HG03354 (cell line): ENCODE results near the gene UBE2F.
"Not testable (repeated sequence)": the region's sequence is repeated elsewhere in the genome, so short reads cannot be mapped to it uniquely, and the experiment has no call there.

Experiments used
- ATAC-seq: cut with Tn5 transposase; IDR thresholded peaks from one replicate; pipeline ENCODE4 v1.9.1; 2021; ENCODE audit warnings: mild to moderate bottlenecking; ENCODE audit not compliant: unreplicated experiment, poor library complexity, severe bottlenecking

UBE2F gene

DNA sequence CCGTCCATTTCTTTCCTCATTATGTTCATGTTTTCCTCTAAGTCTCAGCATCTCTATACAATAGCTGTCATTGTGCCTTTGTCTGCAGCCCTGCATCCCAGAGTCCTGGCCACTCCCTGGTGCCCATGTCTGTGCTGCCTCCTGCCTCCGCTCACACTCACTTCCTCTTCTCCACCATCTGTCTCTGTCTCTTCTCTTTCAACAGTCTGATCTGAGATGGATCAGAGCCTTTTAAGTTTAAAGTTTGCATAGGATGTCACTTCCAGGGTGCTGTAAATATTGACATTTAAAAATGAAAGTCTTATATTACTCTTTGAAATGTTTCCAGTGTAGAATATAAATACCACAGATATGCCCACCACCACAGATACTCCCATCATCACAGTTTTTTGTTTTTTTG, 42.7 kb downstream of the UBE2F start:
- no peak for ATAC-seq

DNA sequence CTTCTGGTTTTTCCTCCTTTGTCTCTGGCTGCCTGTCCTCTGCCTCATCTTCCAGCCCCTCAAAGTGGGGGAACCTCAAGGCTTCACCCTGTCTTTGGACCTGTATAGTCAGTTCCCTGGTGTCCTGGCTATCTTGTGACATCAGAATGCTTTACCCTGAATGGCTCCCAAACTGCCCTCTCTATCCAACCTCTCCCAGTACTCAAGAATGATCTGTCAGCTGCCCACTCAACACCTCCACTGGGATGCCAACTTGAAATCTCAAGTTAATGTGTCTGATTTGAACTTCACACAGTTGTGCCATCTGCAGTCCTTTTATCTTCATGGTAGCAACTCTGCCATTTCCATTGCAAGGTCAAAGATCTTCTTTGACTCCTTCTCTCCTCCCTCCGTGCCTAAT, 43.8 kb downstream of the UBE2F start:
- no peak for ATAC-seq

DNA sequence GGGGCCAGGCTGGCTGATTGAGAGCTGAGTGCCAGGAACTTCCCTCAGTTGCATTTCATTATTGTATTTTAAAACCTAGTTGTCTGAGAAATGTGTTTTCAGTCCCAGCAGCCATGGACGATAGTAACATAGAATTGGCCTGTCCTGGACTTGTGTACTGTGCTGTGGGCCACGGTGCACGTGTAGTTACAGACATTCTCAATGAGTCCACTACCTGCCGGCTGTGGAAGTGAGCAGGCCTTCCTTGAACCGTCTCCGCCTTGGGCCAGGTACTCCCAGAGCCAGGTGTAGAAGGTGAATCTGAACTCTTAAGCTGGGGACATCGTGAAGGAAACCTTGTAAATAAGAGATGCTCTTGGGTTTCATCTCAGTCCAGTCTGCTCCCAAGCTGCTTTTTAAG, 47.0 kb downstream of the UBE2F start:
- no peak for ATAC-seq

DNA sequence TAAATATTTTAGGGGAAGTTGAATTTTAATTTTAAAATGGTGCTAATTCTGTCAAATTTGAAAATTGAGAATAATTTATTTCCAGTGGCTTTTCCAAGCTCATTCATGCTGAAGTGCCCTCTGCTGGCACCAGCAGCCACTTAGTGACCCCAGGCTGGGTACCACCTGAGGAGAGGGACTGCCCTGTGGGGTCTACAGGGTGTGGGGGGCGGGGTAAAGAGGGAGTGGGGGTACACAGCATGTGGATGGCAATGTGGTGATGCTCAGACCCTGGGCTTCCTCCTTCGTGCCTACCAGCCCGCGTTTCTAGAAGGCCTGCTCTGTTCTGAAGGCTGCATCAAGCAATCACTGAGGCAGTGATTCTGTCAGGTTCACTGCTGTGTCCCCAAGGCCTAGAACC, 48.9 kb downstream of the UBE2F start:
- no peak for ATAC-seq

DNA sequence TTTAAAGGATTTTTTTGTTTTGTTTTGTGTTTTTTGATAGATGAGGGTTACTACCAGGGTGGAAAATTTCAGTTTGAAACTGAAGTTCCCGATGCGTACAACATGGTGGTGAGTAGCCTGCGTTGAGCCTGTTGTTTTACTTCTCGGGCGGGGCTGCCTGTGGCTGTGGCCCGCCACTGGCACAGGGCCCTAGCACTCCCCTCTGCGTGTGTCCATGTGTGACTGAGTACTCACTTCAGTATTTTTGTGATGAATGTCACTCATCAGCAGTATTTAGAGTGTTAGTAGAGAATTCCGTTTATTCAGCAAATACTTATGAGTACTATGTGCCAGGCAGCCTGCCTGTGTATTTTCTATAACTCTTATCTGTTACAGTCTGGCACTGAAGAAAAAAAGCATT, 49.7 kb downstream of the UBE2F start:
- no peak for ATAC-seq

DNA sequence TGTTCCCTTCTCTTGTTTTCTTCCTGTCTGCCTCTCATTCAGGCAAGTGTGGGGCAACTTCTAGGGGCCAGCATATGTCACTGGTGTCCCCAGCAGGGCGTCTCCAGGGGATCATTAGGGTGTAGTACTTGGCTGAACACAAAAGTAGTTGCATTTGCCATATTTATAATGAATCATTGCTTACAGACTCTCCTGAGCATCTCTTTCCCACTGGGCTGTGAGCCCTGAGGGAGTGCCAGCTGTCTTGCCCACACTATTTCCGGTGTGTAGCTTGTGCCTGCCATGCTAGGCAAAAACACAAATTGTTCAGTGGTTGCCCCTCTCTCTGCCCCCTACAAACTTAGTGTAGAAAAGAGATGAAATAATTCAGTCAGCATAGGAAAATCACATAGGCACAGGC, 53.1 kb downstream of the UBE2F start:
- no peak for ATAC-seq

DNA sequence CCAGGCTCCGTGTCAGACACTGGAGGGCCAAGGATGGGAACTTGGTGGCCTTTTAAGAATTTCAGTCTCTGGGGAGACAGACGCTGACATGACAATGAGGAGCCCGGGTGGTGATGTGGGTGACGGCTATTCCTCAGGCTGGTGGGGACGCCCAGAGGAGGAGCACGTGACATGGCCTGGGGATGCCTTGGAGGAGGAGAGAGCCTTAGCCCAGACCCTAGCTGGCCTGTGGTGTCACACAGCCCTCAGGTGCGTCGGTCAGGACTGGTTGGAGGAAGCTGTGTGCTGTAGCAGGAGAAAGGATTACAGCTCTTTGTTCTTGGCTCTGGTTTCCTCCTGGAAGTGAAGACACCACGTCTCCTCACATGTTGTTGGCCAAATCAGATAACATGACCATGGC, 54.0 kb downstream of the UBE2F start:
- ATAC-seq = no peak

DNA sequence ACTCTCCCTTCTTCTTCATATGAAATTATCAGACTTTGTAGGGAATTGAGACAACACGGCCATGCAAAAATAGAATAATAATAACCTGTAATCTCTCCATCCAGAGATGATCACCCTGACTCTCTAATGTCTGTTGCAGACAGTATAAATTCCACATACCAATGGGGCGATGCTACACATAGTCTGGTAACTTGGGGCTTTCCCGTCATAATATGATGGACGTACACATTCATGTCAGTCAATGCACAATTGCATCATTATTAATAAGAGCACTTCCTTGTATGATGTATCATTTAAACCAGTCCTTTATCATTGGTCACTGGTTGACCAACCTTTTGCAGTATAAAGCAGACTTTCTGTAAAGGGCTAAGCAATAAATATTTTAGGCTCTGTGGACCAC, 54.5 kb downstream of the UBE2F start:
- no peak for ATAC-seq

DNA sequence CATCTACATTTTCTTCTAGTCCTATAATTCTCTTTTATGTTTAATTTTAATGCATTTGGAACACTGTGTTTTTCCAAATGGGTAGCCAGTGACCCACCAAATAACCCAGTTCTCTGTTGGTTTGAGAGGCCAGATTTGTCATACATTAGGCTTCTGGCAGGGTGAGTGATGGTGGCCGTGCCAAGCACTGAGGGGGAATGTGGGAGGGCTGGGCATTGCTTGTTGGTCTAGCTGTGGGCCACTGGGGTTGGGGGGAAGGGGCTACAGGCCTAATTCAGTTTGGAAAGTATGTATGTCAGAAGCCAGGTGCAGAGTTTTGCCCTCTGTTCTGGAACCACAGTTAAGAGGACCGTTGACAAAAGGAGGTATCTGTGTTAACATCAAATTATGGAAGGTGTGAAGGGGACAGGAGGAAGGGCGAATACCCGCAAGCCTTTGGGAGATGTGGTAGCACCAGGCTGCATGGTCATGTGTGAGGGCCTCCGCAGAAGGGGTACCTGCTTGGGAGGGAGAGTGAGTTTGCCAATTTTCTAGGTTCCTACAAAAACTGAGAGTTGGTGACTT, 55.9 kb downstream of the UBE2F start:
- no peak for ATAC-seq

DNA sequence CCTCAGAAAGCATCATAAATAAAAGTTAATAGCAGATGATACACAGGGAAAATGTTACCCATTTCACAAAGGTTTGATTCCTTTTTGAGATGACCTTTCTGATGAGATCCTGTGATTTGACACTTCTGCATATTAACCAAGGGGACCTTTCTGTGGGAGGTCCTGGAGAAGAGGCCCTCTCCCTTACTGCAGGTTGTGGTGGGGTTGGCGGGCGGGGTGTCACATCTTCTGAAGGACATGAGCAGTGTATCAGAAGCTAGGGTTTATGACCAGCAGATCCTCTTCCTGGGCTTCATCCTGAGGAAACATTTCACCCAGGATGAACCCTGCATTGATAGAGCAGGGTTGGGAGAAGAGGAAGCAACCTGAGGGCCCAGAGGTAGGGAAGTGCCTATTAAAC, 56.8 kb downstream of the UBE2F start:
- no peak for ATAC-seq

DNA sequence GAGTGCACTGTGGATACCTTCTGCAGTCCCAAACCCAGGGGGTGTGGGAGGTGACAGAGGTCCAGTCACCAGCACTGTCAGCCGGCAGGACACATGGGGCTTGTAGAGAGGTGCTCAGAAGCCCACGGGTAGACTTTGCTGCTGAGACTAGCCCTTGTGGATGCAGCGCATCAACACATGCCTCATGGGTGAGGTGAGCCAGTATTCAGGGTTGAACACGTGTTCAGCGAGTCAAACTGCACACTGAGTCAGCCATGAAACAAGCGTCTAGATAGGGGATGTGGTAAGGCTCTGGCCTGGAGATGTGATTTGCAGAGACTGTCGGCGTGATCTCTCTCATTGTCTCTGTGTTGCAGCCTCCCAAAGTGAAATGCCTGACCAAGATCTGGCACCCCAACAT, 58.2 kb downstream of the UBE2F start:
- ATAC-seq = no peak

DNA sequence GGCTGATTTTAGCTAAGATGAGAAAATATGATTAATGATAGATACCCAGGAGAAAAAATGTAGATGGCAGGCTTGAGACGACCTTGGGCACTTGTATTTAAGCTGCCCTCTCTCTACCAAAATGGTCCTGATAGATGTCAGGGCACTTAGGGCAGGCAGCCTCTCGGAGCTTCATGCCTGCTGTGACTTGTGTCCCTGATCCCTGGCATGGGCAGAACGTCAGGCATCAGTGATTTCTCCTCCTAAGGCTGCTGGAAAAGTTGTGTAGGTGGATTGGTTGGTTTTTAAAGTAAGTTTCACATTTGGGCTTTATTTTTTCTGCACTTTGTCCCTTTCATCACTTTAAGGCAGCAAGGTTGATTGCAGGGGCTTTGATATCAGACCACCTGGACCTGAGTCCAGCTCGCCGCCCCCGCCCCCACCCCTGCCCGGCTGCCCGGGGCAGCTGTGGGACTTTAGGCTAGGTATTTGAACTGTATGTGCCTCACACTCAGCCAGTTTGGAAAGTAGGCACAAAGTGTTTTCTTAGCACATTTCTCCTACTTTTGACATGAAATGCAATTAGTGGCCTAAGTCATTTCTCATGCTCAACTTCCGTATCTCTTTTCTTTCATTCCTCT, 59.0 kb downstream of the UBE2F start:
- ATAC-seq = no peak

DNA sequence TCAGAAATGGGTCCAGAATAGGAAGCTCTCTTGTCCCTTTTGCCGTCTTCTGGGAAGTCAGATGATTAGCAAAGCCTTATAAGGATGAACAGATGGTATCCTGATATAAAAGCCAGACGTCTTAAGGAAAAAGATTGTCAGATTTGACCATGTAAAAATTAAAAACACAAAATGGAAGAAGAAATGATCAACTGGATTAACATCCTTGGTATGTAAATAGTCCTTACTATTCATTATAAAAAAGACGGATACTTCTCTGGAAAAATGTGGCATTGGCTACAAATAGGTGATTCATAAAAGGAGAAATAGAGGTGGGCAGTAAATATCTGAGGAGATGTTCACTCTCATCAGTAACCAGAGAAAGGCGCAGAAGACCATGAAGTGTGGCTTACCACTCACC, 60.2 kb downstream of the UBE2F start:
- no peak for ATAC-seq

DNA sequence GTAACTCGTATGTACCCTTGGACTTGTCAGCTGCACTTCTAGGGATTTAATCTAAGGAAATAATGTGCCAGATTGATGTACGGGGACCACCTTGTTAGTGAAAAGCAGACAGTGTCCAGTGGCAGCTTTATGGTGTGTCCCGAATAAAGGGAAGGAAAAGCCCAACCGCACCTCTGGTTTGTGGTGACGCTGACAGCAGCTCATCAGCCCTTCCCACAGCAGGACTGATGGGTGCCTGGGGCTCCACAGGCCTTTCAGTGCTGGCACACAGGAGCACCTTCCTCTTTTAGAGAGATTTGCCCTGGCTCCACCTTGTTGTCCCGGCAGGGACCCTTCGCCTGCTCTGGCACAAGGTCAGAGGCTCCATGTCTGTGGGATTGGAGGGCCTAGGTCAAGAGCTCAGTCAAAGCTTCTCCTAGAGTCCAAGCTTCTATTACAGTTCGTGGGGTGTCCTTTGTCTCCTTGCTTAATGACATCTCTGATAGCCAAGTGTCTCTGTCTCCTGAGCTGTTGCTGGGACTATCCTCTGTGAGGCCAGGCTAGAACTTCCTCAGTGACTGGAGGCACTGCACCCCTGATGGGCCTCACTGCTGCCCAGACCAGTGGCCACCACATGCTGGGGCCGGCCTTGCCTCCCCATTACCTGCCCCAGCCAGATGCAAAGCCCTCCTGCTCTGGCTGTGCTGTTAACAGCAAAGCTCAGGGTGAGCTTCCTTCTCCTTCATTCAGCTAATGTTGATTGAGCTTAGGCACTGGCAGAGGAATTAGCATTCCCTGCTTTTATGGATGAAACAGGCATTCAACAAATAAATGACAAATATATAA, 61.0 kb downstream of the UBE2F start:
- no peak for ATAC-seq

DNA sequence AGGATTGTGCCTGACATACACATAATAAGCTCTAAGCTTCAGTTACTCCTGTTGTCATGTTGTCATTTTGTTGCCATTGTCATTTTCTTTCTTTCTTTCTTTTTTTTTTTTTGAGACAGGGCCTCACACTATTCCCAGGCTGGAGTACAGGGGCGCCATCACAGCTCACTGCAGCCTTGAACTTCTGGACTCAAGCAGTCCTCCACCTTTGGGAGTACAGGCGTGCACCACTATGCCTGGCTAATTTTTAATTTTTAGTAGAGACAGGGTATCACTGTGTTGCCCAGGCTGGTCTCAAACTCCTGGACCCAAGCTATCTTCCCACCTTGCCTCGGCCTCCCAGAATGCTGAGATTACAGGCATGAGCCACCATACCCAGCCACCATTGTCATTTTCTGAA, 63.0 kb downstream of the UBE2F start:
- no peak for ATAC-seq

DNA sequence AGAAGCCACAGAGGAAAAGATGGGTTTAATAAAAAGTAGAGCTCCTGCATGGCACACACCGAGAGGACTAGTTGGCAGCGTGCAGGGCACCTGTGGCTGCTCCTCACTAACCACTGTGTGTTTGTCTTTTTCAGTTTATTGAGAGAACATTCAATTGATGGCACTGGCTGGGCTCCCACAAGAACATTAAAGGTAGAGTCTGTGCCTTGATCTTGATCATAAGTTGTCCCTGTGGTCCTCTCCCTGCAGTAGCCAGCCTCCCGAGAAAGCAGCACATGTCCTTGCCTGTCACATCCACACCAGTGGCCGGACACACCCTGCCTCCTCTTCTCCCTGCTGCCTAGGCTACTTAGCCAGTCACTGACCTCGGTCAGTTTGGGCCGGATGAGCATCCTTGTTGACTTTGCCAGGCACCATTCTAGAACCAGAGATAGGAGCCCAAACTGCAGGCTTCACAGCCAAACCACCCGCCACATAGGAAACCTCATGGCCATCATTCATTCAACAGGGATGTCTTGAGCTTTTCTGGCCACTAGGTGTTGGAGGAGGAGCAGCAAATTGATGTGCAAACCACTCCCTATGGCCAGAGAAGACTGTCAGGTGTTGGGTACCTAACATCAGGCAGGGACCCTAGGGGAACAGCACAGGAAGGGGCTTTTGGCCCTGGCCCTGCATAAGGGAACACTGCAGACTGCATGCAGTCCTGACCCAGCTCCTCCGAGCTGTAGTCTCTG, 63.8 kb downstream of the UBE2F start:
- no peak for ATAC-seq

DNA sequence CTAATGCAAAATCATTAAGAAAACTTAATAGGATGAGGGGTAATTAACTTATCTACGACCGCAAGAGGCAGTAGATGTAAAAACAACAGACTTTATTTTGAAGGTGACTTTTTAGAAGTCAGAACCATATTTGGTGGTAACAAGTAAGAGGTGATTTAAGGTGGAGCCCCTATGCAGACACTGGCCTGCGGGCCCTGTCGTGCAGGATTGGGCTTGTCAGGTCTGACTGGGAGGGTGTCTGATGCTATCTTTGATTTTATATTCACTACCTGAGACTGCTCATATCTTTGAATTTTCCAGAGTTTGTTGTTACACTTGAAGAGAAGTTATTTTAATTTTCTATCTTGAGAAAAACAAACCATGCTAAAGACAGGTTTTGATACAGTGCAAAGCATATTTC, 64.9 kb downstream of the UBE2F start:
- ATAC-seq = no peak

DNA sequence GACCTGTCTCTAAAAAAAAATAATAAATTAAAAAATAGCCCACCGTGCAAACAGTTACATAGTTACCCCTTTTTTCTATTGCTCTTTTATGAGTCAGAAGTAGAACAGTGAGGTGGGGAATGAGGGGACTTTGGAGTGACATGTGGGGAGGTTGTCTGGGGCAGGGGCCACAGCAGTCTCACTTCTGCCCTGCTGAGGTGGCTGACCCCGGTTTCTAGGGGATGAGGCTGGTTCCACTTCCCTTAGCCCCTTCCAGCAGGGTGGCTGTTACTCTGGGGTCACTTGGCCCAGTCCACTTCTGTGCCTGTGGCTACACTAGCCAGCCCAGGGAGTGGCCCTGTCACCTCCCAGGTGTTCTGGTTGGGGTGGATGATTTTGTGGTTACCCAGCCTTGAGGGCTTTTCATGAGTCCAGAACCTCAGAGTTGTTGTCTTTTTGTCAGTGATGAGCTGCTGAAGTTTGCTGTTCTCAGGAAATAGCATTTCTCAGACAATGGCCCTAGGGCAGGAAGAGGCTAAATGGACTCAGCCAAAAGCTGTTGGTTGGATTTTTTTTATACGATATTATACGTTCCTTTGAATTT, 66.0 kb downstream of the UBE2F start:
- no peak for ATAC-seq

DNA sequence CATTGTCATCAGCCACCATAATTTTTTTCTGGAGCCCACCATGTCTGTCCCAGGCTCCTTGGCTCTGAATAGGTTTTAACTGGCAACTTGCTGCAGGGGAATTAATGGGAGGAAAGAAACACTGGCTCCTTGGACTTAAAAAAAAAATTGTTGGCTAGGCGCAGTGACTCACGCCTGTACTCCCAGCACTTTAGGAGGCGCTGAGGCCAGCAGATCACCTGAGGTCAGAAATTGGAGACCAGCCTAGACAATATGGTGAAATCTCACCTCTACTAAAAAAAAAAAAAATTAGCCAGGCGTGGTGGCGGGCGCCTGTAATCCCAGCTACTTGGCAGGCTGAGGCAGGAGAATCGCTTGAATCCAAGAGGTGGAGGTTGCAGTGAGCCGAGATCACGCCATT, 67.2 kb downstream of the UBE2F start:
- ATAC-seq = not testable (repeated sequence)

DNA sequence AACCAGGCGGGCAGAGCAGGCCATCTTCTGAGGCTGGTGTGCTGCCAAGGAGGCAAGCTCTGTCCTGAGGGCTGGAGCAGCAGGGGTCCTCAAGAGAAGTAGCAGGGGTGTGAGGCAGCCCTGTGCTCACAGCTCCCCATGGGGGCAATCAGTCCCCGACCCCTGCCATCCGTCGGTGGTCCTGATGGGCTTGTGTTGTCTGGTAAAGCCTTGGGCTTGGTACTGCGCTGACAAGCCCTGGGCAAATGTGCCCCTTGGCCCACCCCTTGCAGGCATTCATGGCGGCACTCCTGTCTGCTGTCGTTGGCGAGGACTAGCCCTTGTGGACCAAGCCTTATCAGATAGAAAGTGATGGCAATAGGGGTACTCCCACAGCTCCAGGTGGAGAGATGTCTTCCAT, 71.4 kb downstream of the UBE2F start:
- no peak for ATAC-seq
